Measurements from ENCODE around the gene TMED1.

DNA sequence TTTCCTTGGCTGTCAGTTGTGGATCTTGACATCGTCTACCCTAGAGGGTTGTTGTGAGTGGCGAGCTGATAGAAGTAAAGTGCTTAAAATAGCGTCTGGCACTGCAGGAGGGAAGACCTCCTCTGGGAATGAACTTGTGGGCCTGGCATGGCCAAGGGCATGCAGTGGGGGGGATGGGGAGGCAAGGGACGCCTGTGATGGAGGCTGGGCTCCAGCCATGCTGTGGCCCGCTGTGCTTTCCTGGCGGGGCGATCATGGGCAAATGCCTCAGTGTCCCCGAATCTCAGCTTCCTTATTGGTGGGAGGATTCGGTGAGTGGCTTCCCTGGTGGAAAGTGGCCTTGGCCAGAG is 46.1 kb upstream of the TMED1 start:
- TF ChIP-seq, protein P1, sequence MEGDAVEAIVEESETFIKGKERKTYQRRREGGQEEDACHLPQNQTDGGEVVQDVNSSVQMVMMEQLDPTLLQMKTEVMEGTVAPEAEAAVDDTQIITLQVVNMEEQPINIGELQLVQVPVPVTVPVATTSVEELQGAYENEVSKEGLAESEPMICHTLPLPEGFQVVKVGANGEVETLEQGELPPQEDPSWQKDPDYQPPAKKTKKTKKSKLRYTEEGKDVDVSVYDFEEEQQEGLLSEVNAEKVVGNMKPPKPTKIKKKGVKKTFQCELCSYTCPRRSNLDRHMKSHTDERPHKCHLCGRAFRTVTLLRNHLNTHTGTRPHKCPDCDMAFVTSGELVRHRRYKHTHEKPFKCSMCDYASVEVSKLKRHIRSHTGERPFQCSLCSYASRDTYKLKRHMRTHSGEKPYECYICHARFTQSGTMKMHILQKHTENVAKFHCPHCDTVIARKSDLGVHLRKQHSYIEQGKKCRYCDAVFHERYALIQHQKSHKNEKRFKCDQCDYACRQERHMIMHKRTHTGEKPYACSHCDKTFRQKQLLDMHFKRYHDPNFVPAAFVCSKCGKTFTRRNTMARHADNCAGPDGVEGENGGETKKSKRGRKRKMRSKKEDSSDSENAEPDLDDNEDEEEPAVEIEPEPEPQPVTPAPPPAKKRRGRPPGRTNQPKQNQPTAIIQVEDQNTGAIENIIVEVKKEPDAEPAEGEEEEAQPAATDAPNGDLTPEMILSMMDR (IDR thresholded peaks at IDR 0.05), result no peak
- no peak for TF ChIP-seq POLR2A (IDR thresholded peaks at IDR 0.05)
- no peak for TF ChIP-seq EP300 (IDR thresholded peaks at IDR 0.05)
- TF ChIP-seq POLR2AphosphoS5 (IDR thresholded peaks at IDR 0.05), result no peak

Measured in upper lobe of left lung (tissue), 4 donors.